Fibroblast of gingiva (primary cell): ENCODE data around the gene GRM1.
A peak's percentile ranks its signal among the peaks of the same experiment; 100 is the strongest.

Experiments
- DNase-seq: peaks from one replicate; pipeline ENCODE4 v3.0.0-alpha.2; 2011; ENCODE audit warnings: low read depth

Gene GRM1

GRCh38 chr6:146331013-146331412, 302.2 kb downstream of the GRM1 start:
- no peak for DNase-seq

GRCh38 chr6:146335336-146335735, 306.5 kb downstream of the GRM1 start:
- no peak for DNase-seq

GRCh38 chr6:146336191-146336590, 307.3 kb downstream of the GRM1 start:
- no peak for DNase-seq

- DNase-seq = no peak
Observed at GRCh38 chr6:146337376-146337775, 308.5 kb downstream of the GRM1 start.

GRCh38 chr6:146339716-146340115, 310.9 kb downstream of the GRM1 start:
- DNase-seq = peak; percentile 60

DNA sequence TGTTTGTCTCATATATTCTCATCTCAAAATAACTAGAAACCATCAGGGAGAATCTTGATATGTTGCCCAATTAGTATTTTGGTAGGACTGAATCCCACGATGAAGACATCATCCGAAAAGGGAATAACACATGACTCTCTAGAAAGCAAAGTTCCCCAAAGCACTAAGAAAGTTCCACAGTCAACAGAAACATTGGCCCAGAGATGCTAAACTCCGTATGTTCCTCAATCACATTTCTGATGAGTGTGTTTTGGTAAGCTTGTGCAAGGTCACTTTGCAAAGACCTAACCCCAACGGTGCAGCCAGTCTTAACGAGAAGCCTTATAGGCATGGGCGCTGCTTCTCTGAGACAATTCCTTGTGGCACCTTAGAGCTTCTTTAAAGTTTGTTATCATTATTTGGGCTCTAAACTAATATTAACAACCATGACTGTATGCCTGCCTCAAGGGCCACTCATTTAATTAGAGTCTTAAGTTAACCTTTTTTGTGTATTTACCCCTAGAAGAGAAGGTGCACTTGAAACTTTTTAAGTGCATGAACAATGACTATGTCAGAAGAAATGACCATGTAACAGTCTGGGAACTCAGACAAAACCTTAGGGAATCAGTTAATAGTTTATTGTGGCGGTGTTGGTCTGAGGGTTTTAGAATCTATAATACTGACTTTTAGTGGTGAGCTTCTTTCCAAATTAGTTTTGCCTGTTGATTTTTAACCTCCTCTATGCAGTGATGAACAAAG, 312.8 kb downstream of the GRM1 start:
- DNase-seq = no peak

GRCh38 chr6:146345598-146345997, 316.7 kb downstream of the GRM1 start:
- DNase-seq = no peak

GRCh38 chr6:146347090-146347489, 318.2 kb downstream of the GRM1 start:
- no peak for DNase-seq

DNA sequence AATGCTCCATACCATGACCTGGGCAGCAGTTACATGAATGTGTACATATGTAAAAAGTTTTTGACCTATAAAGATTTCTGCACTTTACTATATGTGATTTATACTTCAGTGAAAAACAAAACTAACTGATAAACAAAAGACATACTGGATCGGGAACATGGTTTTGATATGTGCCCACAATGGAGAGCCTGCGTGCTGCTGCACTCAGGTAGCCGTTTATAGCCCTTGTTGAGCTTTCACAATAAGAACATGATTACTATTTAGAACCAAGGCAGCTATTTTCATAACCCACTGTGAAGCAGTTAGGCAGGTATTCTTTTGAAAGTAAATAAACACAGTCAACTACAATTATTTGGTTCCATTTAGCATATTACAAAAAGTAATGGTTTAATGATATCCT, 318.8 kb downstream of the GRM1 start:
- DNase-seq = no peak

DNA sequence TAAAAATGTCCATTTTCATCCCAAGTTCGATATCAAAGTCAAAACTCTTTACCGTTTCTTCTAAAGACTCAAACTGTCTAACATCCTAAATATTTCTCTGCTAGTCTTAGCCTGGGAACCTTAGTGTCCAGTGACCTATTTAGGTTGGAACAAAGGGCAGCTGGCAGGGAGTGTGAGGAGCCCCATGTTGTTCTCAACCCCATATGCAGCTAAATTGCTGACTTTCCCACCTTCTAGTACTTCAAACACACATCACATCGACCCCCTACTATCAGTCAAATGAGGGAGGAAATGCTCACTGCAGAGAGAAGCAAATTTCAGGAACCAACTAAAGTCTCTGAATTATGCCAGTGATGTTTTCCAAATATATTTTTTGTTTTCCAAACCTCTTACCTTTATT, 322.2 kb downstream of the GRM1 start:
- no peak for DNase-seq

DNA sequence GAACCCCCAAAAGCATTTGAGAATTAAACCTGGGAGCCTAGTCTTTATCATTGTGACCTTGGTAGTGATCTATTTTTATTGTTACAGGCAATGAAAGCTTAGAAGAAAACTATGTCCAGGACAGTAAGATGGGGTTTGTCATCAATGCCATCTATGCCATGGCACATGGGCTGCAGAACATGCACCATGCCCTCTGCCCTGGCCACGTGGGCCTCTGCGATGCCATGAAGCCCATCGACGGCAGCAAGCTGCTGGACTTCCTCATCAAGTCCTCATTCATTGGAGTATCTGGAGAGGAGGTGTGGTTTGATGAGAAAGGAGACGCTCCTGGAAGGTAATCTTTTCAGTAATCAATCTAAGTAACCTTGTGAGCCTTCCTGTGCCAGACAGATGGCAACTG, 323.3 kb downstream of the GRM1 start:
- DNase-seq = no peak

GRCh38 chr6:146354451-146354850, 325.6 kb downstream of the GRM1 start:
- DNase-seq = no peak

GRCh38 chr6:146355521-146356100, 326.7 kb downstream of the GRM1 start:
- DNase-seq = no peak

DNA sequence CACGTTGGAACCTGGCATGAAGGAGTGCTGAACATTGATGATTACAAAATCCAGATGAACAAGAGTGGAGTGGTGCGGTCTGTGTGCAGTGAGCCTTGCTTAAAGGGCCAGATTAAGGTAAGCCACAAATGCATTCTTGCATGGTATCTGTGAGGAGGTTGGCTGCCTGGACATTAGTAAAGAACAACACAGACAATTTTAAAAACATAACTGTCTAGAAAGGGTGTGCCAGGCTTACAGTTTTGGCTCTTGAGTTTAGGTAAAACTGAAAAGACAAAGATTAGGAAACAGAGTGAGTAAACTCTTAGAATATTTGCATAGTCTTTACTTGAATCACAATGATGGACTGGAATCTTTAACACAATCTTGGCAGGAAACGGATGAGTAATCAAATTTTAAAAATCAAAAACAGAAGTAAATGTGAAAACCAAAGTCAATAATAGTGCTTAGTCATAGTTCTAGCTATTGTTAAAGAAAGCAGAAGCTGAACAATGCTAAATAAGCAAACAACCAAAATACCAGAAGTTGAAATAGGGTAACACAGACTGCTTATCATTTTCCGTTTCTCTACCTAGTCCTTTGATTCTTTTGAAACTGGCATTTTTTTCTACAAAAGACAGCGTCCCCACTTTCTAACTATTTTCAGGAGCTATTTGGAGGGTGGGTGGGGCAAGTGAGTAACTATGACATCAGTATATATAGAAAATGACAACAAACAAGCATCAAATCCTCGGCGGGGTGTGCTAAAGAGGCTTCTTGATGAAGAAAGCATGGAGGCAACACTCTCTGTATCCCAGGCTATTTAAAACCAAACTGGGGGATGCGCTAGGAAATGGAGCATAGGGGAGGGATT, 328.9 kb downstream of the GRM1 start:
- peak; percentile 87 for DNase-seq

GRCh38 chr6:146358431-146359046, 329.7 kb downstream of the GRM1 start:
- peak; percentile 62 for DNase-seq

GRCh38 chr6:146359131-146359530, 330.3 kb downstream of the GRM1 start:
- no peak for DNase-seq

DNA sequence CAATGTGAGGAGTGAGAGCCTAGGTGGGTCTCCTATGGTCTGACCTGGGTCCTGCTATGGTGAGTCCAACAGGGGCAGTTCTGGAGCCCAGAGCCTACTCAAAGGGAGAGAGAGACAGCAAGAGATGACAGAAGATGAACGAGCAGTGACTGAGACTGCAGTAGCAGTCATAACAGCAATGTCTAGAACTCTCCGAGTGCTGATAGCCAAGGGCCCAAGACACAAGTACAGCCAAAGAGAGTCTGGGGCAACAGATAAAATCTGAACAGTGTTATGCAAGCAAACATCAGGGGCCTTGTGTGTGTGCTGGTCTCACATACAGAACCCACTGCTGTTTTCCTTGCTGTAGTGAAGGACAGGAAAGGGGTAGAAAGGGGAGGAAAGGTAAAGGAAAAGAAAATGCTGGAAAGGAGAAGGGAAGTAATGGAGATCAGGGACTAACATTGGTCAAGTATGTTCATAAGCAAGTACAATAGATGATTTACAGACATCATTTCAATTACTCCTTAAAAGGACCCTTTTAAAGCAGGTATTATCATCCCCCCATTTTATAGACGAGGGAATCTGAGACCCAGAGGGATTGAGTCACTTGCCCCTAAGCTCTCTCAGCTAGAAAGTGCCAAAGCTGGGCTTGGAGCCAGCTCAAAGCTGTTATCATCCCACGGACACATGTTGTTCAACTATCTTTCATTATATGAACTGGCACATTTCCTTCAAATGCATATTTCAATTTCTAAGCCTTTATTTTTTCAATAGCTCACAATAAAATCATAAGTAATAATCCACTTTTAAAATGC, 332.5 kb downstream of the GRM1 start:
- DNase-seq = peak; percentile 35

- no peak for DNase-seq
Observed at GRCh38 chr6:146363838-146364607, 335.2 kb downstream of the GRM1 start.

DNA sequence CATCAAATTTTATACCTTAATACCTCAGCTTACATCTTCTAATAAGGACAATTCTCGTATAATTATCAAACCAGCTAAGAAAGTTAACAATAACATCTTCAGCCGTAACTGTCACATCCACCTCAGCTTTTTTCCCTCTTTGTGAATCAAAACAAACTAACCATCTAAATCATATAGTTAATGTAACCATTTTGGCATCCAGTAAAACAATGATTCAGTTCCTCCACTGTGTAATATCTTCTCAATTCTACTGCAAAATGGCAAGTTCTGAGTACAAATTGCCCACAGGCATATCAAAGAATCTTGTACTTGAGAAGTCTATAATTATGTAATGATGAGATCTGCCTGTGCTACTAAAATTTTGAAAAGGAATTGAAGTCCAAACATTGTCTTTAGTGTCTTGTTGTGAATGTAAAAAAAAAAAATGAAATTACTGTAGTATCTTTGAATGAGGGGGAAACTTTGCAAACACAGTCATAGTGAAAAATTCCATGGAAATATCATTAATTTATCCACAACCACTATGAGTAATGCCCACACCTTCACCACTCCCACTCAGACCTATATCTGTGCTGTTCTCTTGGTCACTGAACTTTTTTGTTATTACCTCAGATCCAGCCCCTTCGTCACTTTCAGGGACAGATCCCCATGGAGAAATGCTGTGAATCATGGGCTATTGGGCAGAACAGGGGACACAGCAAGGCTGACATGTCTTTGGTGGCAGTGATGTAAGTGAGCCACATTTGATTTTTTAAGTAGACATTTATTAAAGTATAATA, 336.1 kb downstream of the GRM1 start:
- DNase-seq = peak; percentile 13

DNA sequence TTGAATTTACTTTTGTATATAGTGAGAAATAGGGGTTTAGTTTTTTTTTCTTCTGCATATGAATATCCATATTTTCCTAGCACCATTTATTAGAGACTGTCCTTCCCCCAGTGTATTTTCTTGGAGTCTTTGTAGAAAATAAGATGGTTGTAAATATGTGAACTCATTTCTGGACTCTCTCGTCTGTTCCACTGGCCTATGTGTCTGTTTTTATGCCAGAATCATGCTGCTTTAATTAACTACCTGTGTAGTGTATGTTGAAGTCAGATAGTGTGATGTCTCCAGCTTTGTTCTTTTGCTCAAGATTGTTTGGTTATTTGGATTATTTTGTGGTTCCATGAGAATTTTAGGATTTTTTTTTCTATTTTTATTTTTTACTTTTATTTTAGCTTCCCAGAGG, 338.2 kb downstream of the GRM1 start:
- DNase-seq = no peak
